Ovary (tissue), 9 donors: ENCODE measurements around the gene EPHA8. TPM values are rescaled to one million over a fixed set of nuclear protein-coding genes. Genes with fewer than 3 reads are reported as not detected.

ENCODE experiments used
- DNase-seq, 5 donors: peaks; one replicate each; pipeline ENCODE4 v3.0.0-alpha.2; 2019 to 2020
- H3K27ac ChIP-seq, 2 donors: fragments of 200-600 bp; one replicate each; pipeline versions ENCODE4 v1.5.1 to v1.8.0; 2019 to 2022
- H3K27me3 ChIP-seq: fragments of 200-600 bp; one replicate; pipeline ENCODE4 v1.8.0; 2022
- H3K36me3 ChIP-seq: fragments of 200-600 bp; sonication (generic); one replicate; pipeline ENCODE4 v1.5.1; 2019
- H3K4me1 ChIP-seq: one replicate; pipeline ENCODE4 v1.8.1; 2013; ENCODE audit warnings: mild to moderate bottlenecking, moderate library complexity; ENCODE audit not compliant: insufficient read depth
- H3K4me3 ChIP-seq: fragments of 200-600 bp; sonication (generic); one replicate; pipeline ENCODE4 v1.5.1; 2017
- H3K9me3 ChIP-seq, 2 donors: fragments of 200-600 bp in 1 of 2; sonication (generic) in 1 of 2; one replicate each; pipeline versions ENCODE4 v1.5.1 to v1.8.1; 2013 to 2019; ENCODE audit warnings: mild to moderate bottlenecking in 1 of 2, moderate library complexity in 1 of 2
- EP300 ChIP-seq: sonication (generic); formaldehyde crosslinking; IDR thresholded peaks from one replicate; pipeline ENCODE4 v1.6.1; 2017; ENCODE audit warnings: antibody characterized with exemption
- POLR2A ChIP-seq: fragments of 450-650 bp; IDR thresholded peaks from one replicate; pipeline ENCODE4 v1.6.1; 2017; ENCODE audit warnings: antibody characterized with exemption, mild to moderate bottlenecking, moderate library complexity
- WGBS, 3 donors: extraction: QIAGEN DNeasy Blood & Tissue Kit in 1 of 3; methylation state at CpG; one replicate each; pipeline versions ENCODE4 v1.1.5 to v1.1.7; 2013 to 2017; 5-methylcytosine and 5-hydroxymethylcytosine counted together
- intact Hi-C, 4 donors: fragments of 100-400 bp; cut with DNase I; formaldehyde crosslinking; loops; one replicate each; pipeline versions ENCODE4 v1.11.0 to v1.15.1; 2022 to 2023
- polyA plus RNA-seq, 2 donors: library from polyadenylated mRNA; stranded (reverse); fragments of 200-250 nt in 1 of 2; fragments of 350-450 nt in 1 of 2; fragmentation: Illumina TruSeq in 1 of 2; extraction: RNeasy Lipid Tissue Mini Kit (QIAGEN cat#74804) in 1 of 2; gene quantifications; one replicate each; pipeline ENCODE4 v1.2.3, GENCODE V29; 2013 to 2014
- total RNA-seq, 7 donors: library from RNA; depleted of rRNA in 2 of 7; stranded (reverse); fragments of >200 nt in 2 of 7; fragmentation: NEBNext Ultra II Directional in 3 of 7; extraction: Animal tissue kit (Norgen Biotek cat#: 25700) in 3 of 7; gene quantifications; one replicate each; pipeline versions ENCODE4 v1.1.0 to v1.2.4, GENCODE V29; 2016 to 2023
- TF ChIP-seq, protein P1 (sequence below), 3 donors: fragments of 450-650 bp in 2 of 3; fragments of 200-600 bp in 1 of 3; IDR thresholded peaks; one replicate each; pipeline versions ENCODE4 v1.5.1 to v1.8.0; 2016 to 2022; ENCODE audit warnings: antibody characterized with exemption in 3 of 3, mild to moderate bottlenecking in 1 of 3
- donor health status: DM: no; HTN: no; CAD: no; lungs with moderate emphysema.
- donor health status: DM: no; HTN: no; CAD: no.
- donor health status: Bipolar disorder and iron deficiency.
- donor health status: DM: yes; HTN: yes; CAD: no.
- donor health status: DM: no; HTN: no; CAD: no.
- donor health status: DM: yes; HTN: yes; CAD: no.

The EPHA8 gene
- total and polyA plus RNA-seq, 9 donors = 0.02 TPM; not detected in 8

- no peaks in the 10 kb centered on the region for H3K27me3 ChIP-seq
Observed at GRCh38 chr1:22609291-22609690, 46.0 kb downstream of the EPHA8 start.

GRCh38 chr1:22611530-22611947, 48.2 kb downstream of the EPHA8 start:
- DNase-seq = peak in 4 of 5 donors; percentile 35 to 79 (median 53)
- H3K9me3 ChIP-seq = no peaks in the 10 kb centered on the region
- H3K4me1 ChIP-seq = no peaks in the 10 kb centered on the region
- 15 to 24% (median 17%) methylated on average over 7 of the region's 7 CpGs for WGBS, 3 donors
- no peak overlapping the region for H3K4me3 ChIP-seq
- TF ChIP-seq, protein P1, sequence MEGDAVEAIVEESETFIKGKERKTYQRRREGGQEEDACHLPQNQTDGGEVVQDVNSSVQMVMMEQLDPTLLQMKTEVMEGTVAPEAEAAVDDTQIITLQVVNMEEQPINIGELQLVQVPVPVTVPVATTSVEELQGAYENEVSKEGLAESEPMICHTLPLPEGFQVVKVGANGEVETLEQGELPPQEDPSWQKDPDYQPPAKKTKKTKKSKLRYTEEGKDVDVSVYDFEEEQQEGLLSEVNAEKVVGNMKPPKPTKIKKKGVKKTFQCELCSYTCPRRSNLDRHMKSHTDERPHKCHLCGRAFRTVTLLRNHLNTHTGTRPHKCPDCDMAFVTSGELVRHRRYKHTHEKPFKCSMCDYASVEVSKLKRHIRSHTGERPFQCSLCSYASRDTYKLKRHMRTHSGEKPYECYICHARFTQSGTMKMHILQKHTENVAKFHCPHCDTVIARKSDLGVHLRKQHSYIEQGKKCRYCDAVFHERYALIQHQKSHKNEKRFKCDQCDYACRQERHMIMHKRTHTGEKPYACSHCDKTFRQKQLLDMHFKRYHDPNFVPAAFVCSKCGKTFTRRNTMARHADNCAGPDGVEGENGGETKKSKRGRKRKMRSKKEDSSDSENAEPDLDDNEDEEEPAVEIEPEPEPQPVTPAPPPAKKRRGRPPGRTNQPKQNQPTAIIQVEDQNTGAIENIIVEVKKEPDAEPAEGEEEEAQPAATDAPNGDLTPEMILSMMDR (IDR thresholded peaks at IDR 0.05) = no peak
- H3K27ac ChIP-seq = no peak overlapping the region
- no peaks in the 10 kb centered on the region for H3K36me3 ChIP-seq
- intact Hi-C loops = no loop called here
- H3K27me3 ChIP-seq = no peaks in the 10 kb centered on the region

More at GRCh38 chr1:22609291-22609690, 46.0 kb downstream of the EPHA8 start:
- Histone ChIP-seq H3K4me1 (no peaks in the 10 kb centered on the region), H3K36me3 (no peaks in the 10 kb centered on the region), H3K27ac (no peak overlapping the region), H3K4me3 (no peak overlapping the region), H3K9me3 (no peaks in the 10 kb centered on the region)
- intact Hi-C loops = no loop called here
- no peak for TF ChIP-seq POLR2A
- TF ChIP-seq, protein P1 (IDR thresholded peaks at IDR 0.05) = no peak
- no peak for TF ChIP-seq EP300
- WGBS, 3 donors = 10 to 17% (median 10%) methylated on average over 6 of the region's 6 CpGs
- no peak for DNase-seq

DNA sequence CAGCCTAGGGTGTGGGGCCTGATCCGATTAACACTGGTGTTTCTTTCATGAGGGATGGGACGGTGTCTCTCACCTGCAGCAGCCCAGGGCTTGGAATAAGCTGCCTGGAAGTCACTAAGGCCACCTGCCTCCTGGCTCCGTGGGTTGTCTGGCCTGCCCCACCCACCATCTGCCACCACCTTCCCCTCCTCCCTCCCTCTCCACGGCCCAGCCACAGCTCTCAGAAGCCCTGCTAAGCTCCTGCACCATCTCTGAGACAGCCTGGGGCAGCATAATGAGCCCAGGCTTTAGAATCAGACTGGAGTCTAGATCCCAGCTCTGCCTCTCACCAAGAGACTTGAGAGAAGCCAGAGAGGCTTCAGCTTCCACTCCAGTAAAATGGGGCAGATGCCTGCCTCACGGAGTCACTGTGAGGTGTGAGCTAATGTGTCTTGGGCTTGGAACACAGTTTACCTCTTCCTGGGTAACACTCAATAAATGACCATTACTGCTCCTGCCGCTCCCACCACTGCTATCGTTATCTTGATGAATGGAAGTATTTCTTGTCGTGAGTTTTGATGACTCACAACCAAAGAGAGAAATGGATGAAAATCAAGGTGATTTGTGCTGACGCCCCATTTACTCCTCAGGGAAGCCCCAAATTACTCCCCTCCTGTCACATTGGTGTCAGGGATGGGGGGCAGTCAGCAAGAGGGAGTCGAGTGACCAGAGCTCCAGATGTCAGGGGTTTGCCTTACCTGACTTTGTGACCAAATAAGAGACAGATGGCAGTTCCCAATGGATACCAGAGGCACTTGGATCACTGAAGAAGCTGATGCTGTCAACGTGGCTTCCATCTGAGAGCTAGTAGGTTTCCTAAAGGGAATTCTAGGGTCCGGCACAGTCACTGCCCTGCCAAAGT, 49.6 kb downstream of the EPHA8 start:
- Histone ChIP-seq H3K27ac (no peak overlapping the region), H3K9me3 (no peaks in the 10 kb centered on the region), H3K27me3 (no peaks in the 10 kb centered on the region), H3K4me3 (no peak overlapping the region), H3K4me1 (no peaks in the 10 kb centered on the region), H3K36me3 (no peaks in the 10 kb centered on the region)
- DNase-seq = no peak
- intact Hi-C loops = no loop called here
- WGBS, 3 donors = 38 to 47% (median 41%) methylated on average over 12 of the region's 12 CpGs
- TF ChIP-seq, protein P1 (IDR thresholded peaks at IDR 0.05) = no peak
- TF ChIP-seq POLR2A = no peak
- TF ChIP-seq EP300 = no peak

DNA sequence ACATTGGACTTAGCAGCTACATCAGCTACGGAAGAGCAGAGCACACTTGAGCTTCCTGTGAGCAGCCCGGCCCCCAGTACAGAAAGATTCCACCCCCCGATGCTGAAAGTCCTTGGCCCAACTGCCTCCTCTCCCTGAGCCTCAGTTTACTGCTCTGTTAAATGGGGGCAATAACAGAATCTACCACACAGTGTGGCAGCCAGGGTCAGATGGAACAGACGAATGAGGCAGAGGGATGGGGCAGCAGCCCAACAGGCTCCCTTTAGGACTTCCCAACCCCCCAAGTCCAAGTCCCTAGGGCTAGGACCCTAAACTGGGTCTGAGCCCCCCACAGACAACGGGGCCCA, 50.3 kb downstream of the EPHA8 start:
- WGBS, 3 donors = 58 to 67% (median 66%) methylated on average over 5 of the region's 5 CpGs

More for the DNA sequence above, 50.3 kb downstream of the EPHA8 start:
- intact Hi-C loops = no loop called here
- TF ChIP-seq, protein P1 (IDR thresholded peaks at IDR 0.05) = no peak
- TF ChIP-seq POLR2A = no peak
- TF ChIP-seq EP300 = no peak
- Histone ChIP-seq H3K36me3 (no peaks in the 10 kb centered on the region), H3K4me3 (no peak overlapping the region), H3K4me1 (no peaks in the 10 kb centered on the region), H3K27ac (no peak overlapping the region), H3K27me3 (no peaks in the 10 kb centered on the region), H3K9me3 (no peaks in the 10 kb centered on the region)
- DNase-seq = no peak
